Ovary (tissue), 9 donors: ENCODE results near the gene TCEAL4. TPM values are rescaled to one million over a fixed set of nuclear protein-coding genes. Genes with fewer than 3 reads are reported as not detected.

Experiments used
- DNase-seq, 5 donors: peaks; one replicate each; pipeline ENCODE4 v3.0.0-alpha.2; 2019 to 2020
- H3K27ac ChIP-seq, 2 donors: fragments of 200-600 bp; one replicate each; pipeline versions ENCODE4 v1.5.1 to v1.8.0; 2019 to 2022
- H3K27me3 ChIP-seq: fragments of 200-600 bp; one replicate; pipeline ENCODE4 v1.8.0; 2022
- H3K36me3 ChIP-seq: fragments of 200-600 bp; sonication (generic); one replicate; pipeline ENCODE4 v1.5.1; 2019
- H3K4me1 ChIP-seq: one replicate; pipeline ENCODE4 v1.8.1; 2013; ENCODE audit warnings: mild to moderate bottlenecking, moderate library complexity; ENCODE audit not compliant: insufficient read depth
- H3K4me3 ChIP-seq: fragments of 200-600 bp; sonication (generic); one replicate; pipeline ENCODE4 v1.5.1; 2017
- H3K9me3 ChIP-seq, 2 donors: fragments of 200-600 bp in 1 of 2; sonication (generic) in 1 of 2; one replicate each; pipeline versions ENCODE4 v1.5.1 to v1.8.1; 2013 to 2019; ENCODE audit warnings: mild to moderate bottlenecking in 1 of 2, moderate library complexity in 1 of 2
- CTCF ChIP-seq, 3 donors: fragments of 450-650 bp in 2 of 3; fragments of 200-600 bp in 1 of 3; IDR thresholded peaks; one replicate each; pipeline versions ENCODE4 v1.5.1 to v1.8.0; 2016 to 2022; ENCODE audit warnings: antibody characterized with exemption in 3 of 3, mild to moderate bottlenecking in 1 of 3
- EP300 ChIP-seq: sonication (generic); formaldehyde crosslinking; IDR thresholded peaks from one replicate; pipeline ENCODE4 v1.6.1; 2017; ENCODE audit warnings: antibody characterized with exemption
- POLR2A ChIP-seq: fragments of 450-650 bp; IDR thresholded peaks from one replicate; pipeline ENCODE4 v1.6.1; 2017; ENCODE audit warnings: antibody characterized with exemption, mild to moderate bottlenecking, moderate library complexity
- WGBS, 3 donors: extraction: QIAGEN DNeasy Blood & Tissue Kit in 1 of 3; methylation state at CpG; one replicate each; pipeline versions ENCODE4 v1.1.5 to v1.1.7; 2013 to 2017; 5-methylcytosine and 5-hydroxymethylcytosine counted together
- intact Hi-C, 4 donors: fragments of 100-400 bp; cut with DNase I; formaldehyde crosslinking; loops; one replicate each; pipeline versions ENCODE4 v1.11.0 to v1.15.1; 2022 to 2023
- polyA plus RNA-seq, 2 donors: library from polyadenylated mRNA; stranded (reverse); fragments of 200-250 nt in 1 of 2; fragments of 350-450 nt in 1 of 2; fragmentation: Illumina TruSeq in 1 of 2; extraction: RNeasy Lipid Tissue Mini Kit (QIAGEN cat#74804) in 1 of 2; gene quantifications; one replicate each; pipeline ENCODE4 v1.2.3, GENCODE V29; 2013 to 2014
- total RNA-seq, 7 donors: library from RNA; depleted of rRNA in 2 of 7; stranded (reverse); fragments of >200 nt in 2 of 7; fragmentation: NEBNext Ultra II Directional in 3 of 7; extraction: Animal tissue kit (Norgen Biotek cat#: 25700) in 3 of 7; gene quantifications; one replicate each; pipeline versions ENCODE4 v1.1.0 to v1.2.4, GENCODE V29; 2016 to 2023
- donor health status: DM: no; HTN: no; CAD: no; lungs with moderate emphysema.
- donor health status: DM: no; HTN: no; CAD: no.
- donor health status: Bipolar disorder and iron deficiency.
- donor health status: DM: yes; HTN: yes; CAD: no.
- donor health status: DM: no; HTN: no; CAD: no.
- donor health status: DM: yes; HTN: yes; CAD: no.

TCEAL4 gene
- total and polyA plus RNA-seq, 9 donors = 333 to 1,592 (median 525) TPM

GRCh38 chrX:103538728-103539127 is 46.6 kb upstream of the TCEAL4 start:
- Histone ChIP-seq H3K27ac (peak overlapping the region; percentile 63 to 73), H3K4me1 (peaks cover 14% of the 10 kb centered on the region), H3K9me3 (no peaks in the 10 kb centered on the region), H3K36me3 (no peaks in the 10 kb centered on the region), H3K27me3 (no peaks in the 10 kb centered on the region), H3K4me3 (no peak overlapping the region)
- intact Hi-C loops = loop anchor here (5.0 to 10.0 kb wide), 5 partner anchors 49 to 276 kb away; partner anchors contain the start of genes MORF4L2 (in 3 of the 4), TCEAL1 (in 2 of the 4) and TCEAL4 (in 1 of the 4)
- peak; percentile 58 for TF ChIP-seq EP300
- TF ChIP-seq CTCF (IDR thresholded peaks at IDR 0.05) = no peak
- TF ChIP-seq POLR2A = peak; percentile 19
- DNase-seq = peak in 2 of 5 donors; percentile 38 to 44

GRCh38 chrX:103539695-103540094 is 45.6 kb upstream of the TCEAL4 start:
- H3K27ac ChIP-seq = peak overlapping the region in 1 of 2 donors; percentile 73
- no peaks in the 10 kb centered on the region for H3K36me3 ChIP-seq
- H3K9me3 ChIP-seq = no peaks in the 10 kb centered on the region
- H3K27me3 ChIP-seq = no peaks in the 10 kb centered on the region
- peaks cover 14% of the 10 kb centered on the region for H3K4me1 ChIP-seq
- no peak overlapping the region for H3K4me3 ChIP-seq
- intact Hi-C loops = loop anchor here (5.0 to 10.0 kb wide), 5 partner anchors 48 to 275 kb away; partner anchors contain the start of genes MORF4L2 (in 3 of the 4), TCEAL1 (in 2 of the 4) and TCEAL4 (in 1 of the 4)
- WGBS, 3 donors = 21 to 23% (median 21%) methylated on average over 2 of the region's 2 CpGs
- TF ChIP-seq EP300 (no peak), POLR2A (no peak), CTCF (IDR thresholded peaks at IDR 0.05) (no peak)
- DNase-seq = no peak

DNA sequence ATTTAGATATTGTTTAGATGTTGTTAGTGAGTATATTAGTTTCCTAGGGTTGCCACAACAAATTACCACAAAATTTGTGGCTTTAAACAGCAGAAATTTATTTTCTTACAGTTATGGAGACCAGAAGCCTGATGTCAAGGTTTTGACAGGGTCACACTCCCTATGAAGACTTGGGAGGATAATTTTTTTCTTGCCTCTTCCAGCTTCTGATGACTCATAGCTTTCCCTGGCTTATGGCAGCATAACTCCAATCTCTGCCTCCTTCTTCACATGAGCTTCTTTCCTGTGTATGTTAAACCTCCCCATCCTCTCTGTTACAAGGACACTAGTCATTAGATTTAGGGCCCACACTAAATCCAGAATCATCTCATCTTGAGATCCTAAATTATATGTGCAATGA is 45.2 kb upstream of the TCEAL4 start:
- H3K27ac ChIP-seq = peak overlapping the region; percentile 34 to 73
- no peak overlapping the region for H3K4me3 ChIP-seq
- intact Hi-C loops = no loop called here
- TF ChIP-seq CTCF (IDR thresholded peaks at IDR 0.05) (no peak), EP300 (no peak), POLR2A (no peak)
- no peak for DNase-seq
- H3K4me1 ChIP-seq = peaks cover 14% of the 10 kb centered on the region
- H3K9me3 ChIP-seq = no peaks in the 10 kb centered on the region
- no peaks in the 10 kb centered on the region for H3K27me3 ChIP-seq
- H3K36me3 ChIP-seq = no peaks in the 10 kb centered on the region

DNA sequence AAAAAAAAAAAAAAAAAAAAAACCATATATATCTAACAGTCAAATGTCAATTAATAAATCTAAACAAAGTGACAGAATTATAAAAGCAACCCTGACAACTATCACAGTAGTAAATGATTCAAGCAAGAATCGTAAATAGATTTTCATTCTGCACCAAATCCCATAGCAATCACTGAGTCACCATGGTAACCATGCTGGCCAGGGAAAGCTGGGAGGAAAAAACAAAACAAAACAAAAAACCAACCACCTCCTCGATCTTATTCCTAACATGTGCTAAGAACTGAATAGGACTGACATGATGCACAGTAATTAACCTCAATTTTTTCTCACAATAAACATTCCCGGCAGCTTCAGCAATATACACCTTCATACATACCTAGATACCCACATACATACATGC is 35.4 kb upstream of the TCEAL4 start:
- Histone ChIP-seq H3K27me3 (no peaks in the 10 kb centered on the region), H3K9me3 (no peaks in the 10 kb centered on the region), H3K4me1 (peaks cover 1% of the 10 kb centered on the region), H3K36me3 (no peaks in the 10 kb centered on the region), H3K27ac (no peak overlapping the region), H3K4me3 (no peak overlapping the region)
- intact Hi-C loops = no loop called here
- 34 to 44% (median 37%) methylated on average over 3 of the region's 3 CpGs for WGBS, 3 donors
- TF ChIP-seq CTCF (IDR thresholded peaks at IDR 0.05) = no peak
- DNase-seq = no peak
